Cerebellar nuclear complex (tissue), 1 donor: Measurements from ENCODE around the gene MSLN.
"Not testable (repeated sequence)": the region's sequence is repeated elsewhere in the genome, so short reads cannot be mapped to it uniquely, and the experiment has no call there.

ENCODE experiments used
- DNase-seq, 2 experiments: peaks; one replicate each; lab custom pipeline; 2025; lab: John Stamatoyannopoulos, UW

MSLN gene

DNA sequence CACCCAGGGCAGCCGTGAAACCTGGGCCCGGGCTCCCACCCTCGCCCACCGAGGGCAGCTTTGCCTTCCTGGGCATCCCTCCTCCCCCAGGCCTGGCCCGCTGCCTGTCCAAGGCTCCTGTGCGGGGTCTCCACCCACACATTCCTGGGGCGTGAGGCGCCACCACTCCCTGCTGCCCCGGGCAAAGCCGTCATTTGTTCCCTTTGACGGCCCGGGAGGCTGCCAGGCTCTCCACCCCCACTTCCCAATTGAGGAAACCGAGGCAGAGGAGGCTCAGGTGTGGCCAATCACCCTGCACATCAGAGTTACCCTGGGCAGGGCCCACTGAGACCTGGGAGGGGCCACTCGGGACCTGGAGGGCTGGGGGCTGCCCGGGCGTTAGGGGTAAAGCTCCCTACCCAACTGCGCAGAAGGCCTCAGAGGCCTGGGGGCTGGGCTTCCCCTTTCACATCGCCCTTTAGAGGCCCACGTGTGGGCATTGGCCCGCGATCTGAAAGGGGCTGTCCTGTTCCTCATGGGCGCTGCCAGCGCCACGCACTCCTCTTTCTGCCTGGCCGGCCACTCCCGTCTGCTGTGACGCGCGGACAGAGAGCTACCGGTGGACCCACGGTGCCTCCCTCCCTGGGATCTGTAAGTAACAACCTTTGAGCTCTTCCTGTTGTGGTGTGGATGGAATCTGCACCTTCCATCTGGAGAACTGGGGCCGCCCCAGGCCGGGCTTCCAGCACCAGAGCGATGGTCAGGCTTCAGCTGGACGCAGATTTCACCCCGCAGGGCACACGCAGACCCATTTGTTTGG is at the start of gene MSLN:
Gene MSLN, plus strand, starts transcription at position 190 of the 799 bp plus-strand sequence. CDS start 1,947 bp downstream, outside the sequence.
- DNase-seq, result no peak

GRCh38 chr16:711084-711483 is 49.5 kb upstream of the MSLN start:
- no peak for DNase-seq

DNA sequence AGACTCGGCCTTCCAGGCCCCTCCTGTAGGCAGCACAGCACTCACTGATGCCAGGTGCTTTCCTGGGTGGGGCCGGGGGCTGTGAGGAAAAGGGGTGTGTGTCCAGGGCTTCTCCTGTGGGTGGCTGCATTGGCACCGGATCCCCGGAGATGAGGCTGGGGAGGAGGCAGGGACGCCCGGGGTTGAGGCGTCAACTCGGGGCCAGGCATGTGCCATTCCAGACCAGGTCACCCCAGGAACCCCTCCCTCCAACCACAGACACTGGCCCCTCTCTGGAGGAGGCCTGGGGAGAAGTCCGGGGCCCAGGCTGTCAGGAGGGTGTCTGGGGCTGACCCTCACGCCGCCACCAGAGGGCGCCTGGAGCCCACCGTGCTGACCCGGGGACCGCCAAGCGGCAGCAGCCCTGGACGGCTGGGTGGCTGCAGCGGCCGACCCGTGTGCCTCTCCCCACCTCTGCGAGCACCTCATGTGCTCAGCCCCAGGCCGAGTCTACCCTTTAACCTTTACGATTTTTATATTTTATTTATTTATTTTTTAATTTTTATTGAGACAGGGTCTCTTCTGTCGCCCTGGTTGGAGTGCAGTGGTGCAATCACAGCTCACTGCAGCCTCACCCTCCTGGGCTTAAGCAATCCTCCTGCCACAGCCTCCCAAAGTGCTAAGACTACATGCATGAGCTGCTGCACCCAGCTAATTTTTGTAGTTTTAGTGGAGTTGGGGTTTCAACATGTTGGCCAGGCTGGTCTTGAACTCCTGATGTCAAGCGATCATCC is 48.8 kb upstream of the MSLN start:
- no peak for DNase-seq

GRCh38 chr16:712740-713250 is 47.7 kb upstream of the MSLN start:
- not testable (repeated sequence) for DNase-seq

DNA sequence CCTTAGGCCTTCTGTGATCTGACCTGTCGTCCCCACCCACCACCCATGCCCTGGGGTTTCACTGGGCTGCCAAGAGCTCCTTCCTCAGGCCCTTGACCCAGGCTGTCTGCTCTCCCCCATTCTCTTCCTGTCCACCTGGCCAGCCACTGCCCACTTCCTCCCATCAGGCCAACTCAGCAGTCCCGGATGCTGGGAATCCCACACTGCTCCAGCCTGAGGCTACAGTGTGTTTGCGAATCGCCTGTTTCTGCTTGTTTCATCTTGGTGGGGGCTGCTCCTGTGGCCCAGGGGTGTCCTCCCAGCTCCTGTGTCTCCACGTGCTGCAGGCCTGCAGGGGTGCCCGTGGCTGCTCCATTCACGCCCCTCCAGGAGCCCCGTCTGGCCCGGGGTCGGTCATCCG is 46.5 kb upstream of the MSLN start:
- no peak for DNase-seq

DNA sequence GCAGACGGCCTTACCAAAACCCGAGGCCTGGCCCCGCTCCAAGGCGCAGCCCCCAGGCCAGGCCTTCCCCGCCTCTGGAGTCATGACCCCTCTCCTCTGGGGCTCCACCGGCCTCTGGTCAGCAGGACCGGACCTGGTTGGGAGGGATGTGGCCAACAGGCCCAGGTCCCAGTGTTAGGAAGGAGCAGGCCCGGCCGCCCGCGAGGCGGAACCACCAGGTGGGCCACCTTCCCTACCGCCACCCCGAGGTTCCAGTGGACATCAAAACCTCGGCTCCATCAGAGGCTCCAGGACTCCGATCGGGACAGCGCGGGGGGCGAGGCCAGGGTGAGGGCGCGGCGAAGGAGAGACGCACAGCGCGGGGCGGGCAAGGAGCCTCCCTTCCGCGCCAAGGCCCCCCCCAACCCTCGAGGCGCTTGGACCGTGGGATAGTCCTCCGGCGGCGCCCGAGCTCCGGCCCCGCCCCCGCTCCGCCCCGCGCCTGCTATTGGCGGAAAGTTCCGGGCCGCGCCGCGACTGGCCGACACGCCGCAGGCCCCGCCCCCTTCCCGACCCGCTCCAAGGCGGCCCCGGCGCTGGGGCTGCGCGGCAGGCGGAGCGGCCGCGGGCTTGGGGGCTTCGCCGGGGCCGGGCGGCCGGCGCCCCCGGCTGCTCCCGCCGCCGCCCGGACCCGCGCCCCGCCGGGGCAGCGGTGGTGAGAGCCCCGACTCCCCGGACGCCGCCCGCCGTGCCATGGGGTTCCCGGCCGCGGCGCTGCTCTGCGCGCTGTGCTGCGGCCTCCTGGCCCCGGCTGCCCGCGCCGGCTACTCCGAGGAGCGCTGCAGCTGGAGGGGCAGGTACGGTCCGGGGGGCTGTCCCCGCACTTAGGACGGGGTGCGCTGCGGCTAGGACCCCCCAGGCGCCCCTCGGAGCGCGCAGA is 45.7 kb upstream of the MSLN start, which contains the start of gene METRN:
Gene METRN, plus strand, starts transcription at position 561 of the 919 bp plus-strand sequence. Its CDS starts 172 bp downstream, at position 733.
- DNase-seq, result no peak

DNA sequence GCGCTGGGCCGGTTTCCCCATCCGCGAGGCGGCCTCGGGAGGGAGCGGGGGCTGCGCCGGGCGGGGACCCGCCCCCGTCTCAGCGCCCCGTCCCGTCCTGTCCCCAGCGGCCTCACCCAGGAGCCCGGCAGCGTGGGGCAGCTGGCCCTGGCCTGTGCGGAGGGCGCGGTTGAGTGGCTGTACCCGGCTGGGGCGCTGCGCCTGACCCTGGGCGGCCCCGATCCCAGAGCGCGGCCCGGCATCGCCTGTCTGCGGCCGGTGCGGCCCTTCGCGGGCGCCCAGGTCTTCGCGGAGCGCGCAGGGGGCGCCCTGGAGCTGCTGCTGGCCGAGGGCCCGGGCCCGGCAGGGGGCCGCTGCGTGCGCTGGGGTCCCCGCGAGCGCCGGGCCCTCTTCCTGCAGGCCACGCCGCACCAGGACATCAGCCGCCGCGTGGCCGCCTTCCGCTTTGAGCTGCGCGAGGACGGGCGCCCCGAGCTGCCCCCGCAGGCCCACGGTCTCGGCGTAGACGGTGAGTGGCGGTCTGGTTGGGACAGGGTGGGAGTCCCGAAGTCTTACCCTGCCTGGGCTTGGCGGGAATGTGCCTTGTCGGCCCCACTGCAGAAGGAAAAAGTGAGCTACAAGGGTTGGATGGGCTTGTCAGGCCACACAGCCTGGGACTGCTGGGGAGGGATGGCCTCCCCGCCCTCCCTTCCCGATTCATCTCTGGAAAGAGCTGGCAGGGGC is 44.9 kb upstream of the MSLN start:
- DNase-seq, result no peak

DNA sequence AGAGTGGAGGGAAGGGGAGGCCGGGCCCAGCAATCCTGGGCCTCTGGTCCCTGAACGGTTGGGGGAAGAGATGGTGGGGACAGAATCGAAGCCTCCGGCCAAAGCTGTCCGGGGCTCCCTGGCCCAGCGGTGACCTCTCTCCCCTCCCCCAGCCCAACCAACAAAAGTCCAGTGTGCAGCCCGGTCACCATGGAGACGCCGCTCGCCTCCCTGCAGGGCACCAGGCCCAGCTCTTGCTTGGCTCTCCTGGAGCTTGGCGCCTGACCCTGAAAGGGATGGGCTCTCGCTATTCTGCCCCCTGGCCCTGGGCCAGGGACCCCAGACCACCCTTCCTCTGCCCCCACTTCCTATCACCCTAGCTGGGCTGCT is 44.4 kb upstream of the MSLN start:
- no peak for DNase-seq

DNA sequence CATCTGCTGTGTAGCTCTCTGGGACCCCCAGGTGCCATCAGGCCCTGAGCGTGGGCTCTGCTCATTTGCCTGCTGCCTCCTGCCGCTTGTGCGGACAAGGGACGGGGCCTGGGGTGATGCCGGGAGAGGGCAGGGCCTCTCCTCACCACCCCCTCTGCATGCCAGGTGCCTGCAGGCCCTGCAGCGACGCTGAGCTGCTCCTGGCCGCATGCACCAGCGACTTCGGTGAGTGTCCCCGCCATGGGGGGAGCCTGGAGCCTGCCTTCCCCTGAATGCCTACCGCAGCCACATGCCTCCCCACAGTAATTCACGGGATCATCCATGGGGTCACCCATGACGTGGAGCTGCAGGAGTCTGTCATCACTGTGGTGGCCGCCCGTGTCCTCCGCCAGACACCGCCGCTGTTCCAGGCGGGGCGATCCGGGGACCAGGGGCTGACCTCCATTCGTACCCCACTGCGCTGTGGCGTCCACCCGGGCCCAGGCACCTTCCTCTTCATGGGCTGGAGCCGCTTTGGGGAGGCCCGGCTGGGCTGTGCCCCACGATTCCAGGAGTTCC is 43.7 kb upstream of the MSLN start:
- no peak for DNase-seq

- DNase-seq, result no peak
Observed at GRCh38 chr16:717450-718245, 42.9 kb upstream of the MSLN start.

DNA sequence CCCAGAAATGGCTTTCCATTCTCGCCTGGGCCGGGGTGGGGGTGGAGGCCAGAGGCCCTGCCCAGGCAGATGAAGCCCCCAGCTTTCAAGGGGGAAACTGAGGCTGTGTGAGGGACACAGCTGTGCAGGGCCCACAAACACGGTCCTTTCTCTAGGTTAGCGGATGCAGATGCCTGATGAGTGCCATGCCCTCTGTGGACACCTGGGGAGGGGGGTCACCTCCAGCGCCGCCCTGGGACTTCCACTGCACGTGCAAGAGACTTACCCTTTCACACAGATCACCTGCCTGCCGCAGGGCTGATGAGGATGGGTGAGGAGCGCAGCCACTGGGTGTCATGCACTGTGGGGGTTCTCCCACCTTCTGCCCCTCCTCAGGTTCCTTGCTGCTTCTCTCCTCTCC is 42.1 kb upstream of the MSLN start:
- no peak for DNase-seq

DNA sequence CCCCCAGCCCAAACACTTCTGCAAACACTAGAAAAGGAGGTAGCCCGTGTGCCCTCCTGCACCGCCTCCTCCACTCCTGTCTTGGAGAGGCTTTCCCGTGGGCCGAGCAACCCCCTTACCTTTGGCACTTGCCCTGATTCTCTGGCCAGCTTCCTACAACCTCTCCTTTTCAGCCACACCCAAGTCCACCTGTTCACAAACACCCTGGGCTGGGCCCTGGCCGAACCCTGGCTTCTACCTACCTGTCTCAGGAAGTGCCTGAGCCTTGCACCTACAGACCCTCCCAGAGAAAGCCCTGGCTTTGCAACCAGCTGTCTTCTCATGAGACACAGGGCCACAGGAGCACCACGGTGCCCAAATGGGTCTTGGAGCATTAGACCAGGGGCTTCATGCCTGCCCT is 41.6 kb upstream of the MSLN start:
- DNase-seq, result no peak

DNA sequence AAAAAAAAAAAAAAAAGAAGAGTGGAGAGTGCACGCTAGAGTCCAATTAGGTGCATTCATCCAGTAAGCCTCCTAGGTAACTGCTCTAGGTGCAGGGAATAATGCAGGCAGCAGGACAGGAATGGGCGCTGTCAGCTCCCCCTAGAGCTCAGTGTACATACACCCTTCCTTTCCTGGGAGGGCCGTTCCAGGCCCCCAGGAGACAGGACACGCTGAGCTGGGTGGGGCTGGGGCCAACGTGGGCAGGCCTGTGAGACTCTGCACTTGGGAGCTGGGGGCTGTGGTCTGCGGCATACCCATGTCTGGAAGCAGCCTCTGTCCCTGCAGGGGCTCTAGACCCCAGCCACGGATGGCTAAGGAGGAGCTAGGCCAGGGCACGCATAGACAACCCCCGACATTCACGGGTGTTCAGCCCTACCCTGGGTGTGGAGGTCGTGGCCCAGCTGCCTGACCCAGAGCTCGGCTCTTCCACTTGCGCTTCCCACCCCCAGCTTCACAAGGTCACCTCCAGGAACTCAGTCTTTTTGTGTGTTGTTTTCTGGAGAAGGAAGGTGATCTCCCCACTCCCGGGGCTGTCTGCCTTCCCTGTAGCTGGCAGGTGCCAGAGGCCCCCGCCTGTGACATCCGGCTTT is 40.6 kb upstream of the MSLN start:
- DNase-seq, result no peak

DNA sequence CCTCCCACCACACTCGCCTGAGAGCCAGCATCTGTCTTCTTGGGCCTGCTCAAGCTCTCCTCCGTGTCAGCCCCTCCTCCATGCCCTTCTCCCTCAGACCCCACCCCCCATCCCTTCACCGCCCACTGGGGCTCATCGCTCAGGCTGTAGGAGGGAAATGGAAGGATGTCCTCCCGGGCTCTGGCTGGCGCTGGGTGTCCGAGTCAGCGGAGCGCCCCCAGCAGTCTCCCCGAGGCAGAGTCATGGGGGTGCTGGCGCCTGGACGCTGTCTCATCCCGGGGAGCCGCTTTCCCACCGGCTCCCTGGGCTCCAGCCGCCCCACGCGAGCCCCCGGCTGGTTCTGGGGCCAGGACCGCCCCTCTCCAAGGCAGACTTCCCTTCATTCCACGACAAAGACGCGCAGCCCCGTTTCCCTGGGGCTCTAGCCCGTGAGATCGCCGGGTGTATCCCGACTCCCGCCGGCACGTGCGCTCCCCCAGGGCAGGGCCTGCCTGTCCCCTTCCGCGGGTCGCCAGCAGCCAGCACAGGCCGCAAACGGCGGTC is 40.0 kb upstream of the MSLN start:
- DNase-seq, result no peak

GRCh38 chr16:720990-721764 is 39.4 kb upstream of the MSLN start, which contains the start of gene ANTKMT:
Gene ANTKMT, plus strand, starts transcription at chr16:721146. Its CDS starts 129 bp downstream, at chr16:721275.
- no peak for DNase-seq

GRCh38 chr16:721765-722540 is 38.6 kb upstream of the MSLN start:
- DNase-seq, result no peak

- DNase-seq, result no peak
Observed at GRCh38 chr16:722835-723633, 37.5 kb upstream of the MSLN start.
